Spleen (tissue), 11 donors: ENCODE data around the gene ACTA2. TPM values are rescaled to one million over a fixed set of nuclear protein-coding genes. Genes with fewer than 3 reads are reported as not detected.
A peak's percentile ranks its signal among the peaks of the same experiment; 100 is the strongest.

Experiments
- DNase-seq: peaks from one replicate; pipeline ENCODE4 v3.0.0-alpha.2; 2020
- H3K27ac ChIP-seq, 8 donors: fragments of 200-600 bp; sonication (generic) in 7 of 8; 1 replicate in 4 of 8; 2 replicates in 4 of 8; pipeline versions ENCODE4 v1.5.0 to v1.8.0; 2016 to 2021; ENCODE audit warnings: inconsistent platforms in 4 of 8, mild to moderate bottlenecking in 4 of 8, moderate library complexity in 1 of 8
- H3K27me3 ChIP-seq, 7 donors: fragments of 200-600 bp; sonication (generic) in 6 of 7; replicated peaks in 1 of 7; 1 replicate in 4 of 7; 2 replicates in 3 of 7; pipeline versions ENCODE4 v1.5.0 to v1.8.0; 2016 to 2021; ENCODE audit warnings: inconsistent platforms in 3 of 7, mild to moderate bottlenecking in 1 of 7
- H3K36me3 ChIP-seq, 6 donors: fragments of 200-600 bp; sonication (generic) in 5 of 6; 1 replicate in 4 of 6; 2 replicates in 2 of 6; pipeline versions ENCODE4 v1.5.0 to v1.8.0; 2016 to 2021; ENCODE audit warnings: inconsistent platforms in 2 of 6
- H3K4me1 ChIP-seq, 6 donors: fragments of 200-600 bp; sonication (generic) in 5 of 6; 1 replicate in 3 of 6; 2 replicates in 3 of 6; pipeline versions ENCODE4 v1.5.0 to v1.8.0; 2016 to 2021; ENCODE audit warnings: inconsistent platforms in 3 of 6
- H3K4me3 ChIP-seq, 8 donors: fragments of 200-600 bp; sonication (generic) in 7 of 8; 1 replicate in 4 of 8; 2 replicates in 4 of 8; pipeline versions ENCODE4 v1.5.0 to v1.8.0; 2016 to 2021; ENCODE audit warnings: inconsistent platforms in 4 of 8, mild to moderate bottlenecking in 4 of 8, moderate library complexity in 2 of 8
- H3K9me3 ChIP-seq, 8 donors: fragments of 200-600 bp; sonication (generic) in 7 of 8; 1 replicate in 4 of 8; 2 replicates in 4 of 8; pipeline versions ENCODE4 v1.5.0 to v1.8.0; 2016 to 2021; ENCODE audit warnings: inconsistent platforms in 4 of 8
- POLR2A ChIP-seq, 3 donors: fragments of 450-650 bp; IDR thresholded peaks; one replicate each; pipeline ENCODE4 v1.5.1; 2017; ENCODE audit warnings: antibody characterized with exemption in 3 of 3, mild to moderate bottlenecking in 1 of 3
- POLR2AphosphoS5 ChIP-seq, 3 donors: sonication (generic); formaldehyde crosslinking; IDR thresholded peaks; one replicate each; pipeline ENCODE4 v1.5.1; 2017; ENCODE audit warnings: antibody characterized with exemption in 3 of 3
- WGBS, 5 donors: extraction: QIAGEN DNeasy Blood & Tissue Kit in 3 of 5; methylation state at CpG; one replicate each; pipeline versions ENCODE4 v1.1.5 to v1.1.7; 2013 to 2018; 5-methylcytosine and 5-hydroxymethylcytosine counted together
- intact Hi-C: fragments of 100-400 bp; cut with DNase I; formaldehyde crosslinking; loops from one replicate; pipeline ENCODE4 v1.15.0; 2023; ENCODE audit warnings: low total_unique reads
- polyA plus RNA-seq, 3 donors: library from polyadenylated mRNA; stranded (reverse); fragments of 200-250 nt; gene quantifications; one replicate each; pipeline ENCODE4 v1.2.1, GENCODE V29; 2013
- total RNA-seq, 7 donors: library from RNA; depleted of rRNA in 3 of 7; stranded (reverse); fragments of >200 nt in 3 of 7; fragmentation: NEBNext Ultra II Directional in 4 of 7; extraction: Animal tissue kit (Norgen Biotek cat#: 25700) in 4 of 7; gene quantifications; one replicate each; pipeline versions ENCODE4 v1.1.0 to v1.2.1, GENCODE V29; 2016 to 2021
- TF ChIP-seq, protein P1 (sequence below), 11 experiments: fragments of 200-600 bp in 7 of 11; fragments of 450-650 bp in 4 of 11; sonication (generic) in 4 of 11; IDR thresholded peaks in 8 of 11; conservative IDR thresholded peaks in 3 of 11; 1 replicate in 7 of 11; 2 replicates in 4 of 11; pipeline versions ENCODE4 v1.4.0 to v1.8.0; 2016 to 2021; ENCODE audit warnings: antibody characterized with exemption in 11 of 11, inconsistent platforms in 4 of 11, mild to moderate bottlenecking in 1 of 11
- donor health status: healthy with polysubstance abuse.
- donor health status: DM: no; HTN: no; CAD: no; lungs with moderate emphysema.
- donor health status: DM: no; HTN: no; CAD: no.
- donor health status: Bipolar disorder and iron deficiency.
- donor health status: healthy.
- donor health status: DM: no; HTN: no; CAD: no.
- donor health status: DM: yes; HTN: yes; CAD: no.

Gene ACTA2
- total and polyA plus RNA-seq, 10 donors: 104 to 1,421 (median 233) TPM

GRCh38 chr10:88901984-88902789 lies 50.4 kb downstream of the ACTA2 start:
- no peak for TF ChIP-seq POLR2AphosphoS5 (IDR thresholded peaks at IDR 0.05)
- TF ChIP-seq, protein P1, sequence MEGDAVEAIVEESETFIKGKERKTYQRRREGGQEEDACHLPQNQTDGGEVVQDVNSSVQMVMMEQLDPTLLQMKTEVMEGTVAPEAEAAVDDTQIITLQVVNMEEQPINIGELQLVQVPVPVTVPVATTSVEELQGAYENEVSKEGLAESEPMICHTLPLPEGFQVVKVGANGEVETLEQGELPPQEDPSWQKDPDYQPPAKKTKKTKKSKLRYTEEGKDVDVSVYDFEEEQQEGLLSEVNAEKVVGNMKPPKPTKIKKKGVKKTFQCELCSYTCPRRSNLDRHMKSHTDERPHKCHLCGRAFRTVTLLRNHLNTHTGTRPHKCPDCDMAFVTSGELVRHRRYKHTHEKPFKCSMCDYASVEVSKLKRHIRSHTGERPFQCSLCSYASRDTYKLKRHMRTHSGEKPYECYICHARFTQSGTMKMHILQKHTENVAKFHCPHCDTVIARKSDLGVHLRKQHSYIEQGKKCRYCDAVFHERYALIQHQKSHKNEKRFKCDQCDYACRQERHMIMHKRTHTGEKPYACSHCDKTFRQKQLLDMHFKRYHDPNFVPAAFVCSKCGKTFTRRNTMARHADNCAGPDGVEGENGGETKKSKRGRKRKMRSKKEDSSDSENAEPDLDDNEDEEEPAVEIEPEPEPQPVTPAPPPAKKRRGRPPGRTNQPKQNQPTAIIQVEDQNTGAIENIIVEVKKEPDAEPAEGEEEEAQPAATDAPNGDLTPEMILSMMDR (IDR thresholded peaks at IDR 0.05 in 8 of 11, conservative IDR thresholded peaks at IDR 0.05 in 3 of 11): no peak
- no peak for TF ChIP-seq POLR2A (IDR thresholded peaks at IDR 0.05)
- H3K27ac ChIP-seq: peak overlapping the region in 6 of 8 donors; percentile 37 to 70 (median 66)
- intact Hi-C loops: no loop called here
- no peak for DNase-seq
- no peaks in the 10 kb centered on the region for H3K9me3 ChIP-seq
- H3K4me3 ChIP-seq: no peak overlapping the region
- WGBS, 5 donors: 88 to 90% (median 89%) methylated on average over 11 of the region's 11 CpGs
- H3K36me3 ChIP-seq: peaks cover 0 to 55% (median 27%) of the 10 kb centered on the region in 6 donors
- peaks cover 3 to 56% (median 22%) of the 10 kb centered on the region in 6 donors for H3K4me1 ChIP-seq
- H3K27me3 ChIP-seq: no peaks in the 10 kb centered on the region

GRCh38 chr10:88901206-88901983 lies 51.2 kb downstream of the ACTA2 start:
- peaks cover 0 to 47% (median 22%) of the 10 kb centered on the region in 6 donors for H3K36me3 ChIP-seq
- no peaks in the 10 kb centered on the region for H3K9me3 ChIP-seq
- no peak for DNase-seq
- H3K4me1 ChIP-seq: peaks cover 3 to 64% (median 22%) of the 10 kb centered on the region in 6 donors
- no peak for TF ChIP-seq POLR2AphosphoS5 (IDR thresholded peaks at IDR 0.05)
- TF ChIP-seq POLR2A (IDR thresholded peaks at IDR 0.05): no peak
- TF ChIP-seq, protein P1 (IDR thresholded peaks at IDR 0.05 in 8 of 11, conservative IDR thresholded peaks at IDR 0.05 in 3 of 11): no peak
- 68 to 83% (median 73%) methylated on average over 1 of the region's 1 CpG for WGBS, 5 donors
- H3K27me3 ChIP-seq: no peaks in the 10 kb centered on the region
- H3K4me3 ChIP-seq: no peak overlapping the region
- intact Hi-C loops: no loop called here
- H3K27ac ChIP-seq: peak overlapping the region; percentile 4 to 70 (median 58)

DNA sequence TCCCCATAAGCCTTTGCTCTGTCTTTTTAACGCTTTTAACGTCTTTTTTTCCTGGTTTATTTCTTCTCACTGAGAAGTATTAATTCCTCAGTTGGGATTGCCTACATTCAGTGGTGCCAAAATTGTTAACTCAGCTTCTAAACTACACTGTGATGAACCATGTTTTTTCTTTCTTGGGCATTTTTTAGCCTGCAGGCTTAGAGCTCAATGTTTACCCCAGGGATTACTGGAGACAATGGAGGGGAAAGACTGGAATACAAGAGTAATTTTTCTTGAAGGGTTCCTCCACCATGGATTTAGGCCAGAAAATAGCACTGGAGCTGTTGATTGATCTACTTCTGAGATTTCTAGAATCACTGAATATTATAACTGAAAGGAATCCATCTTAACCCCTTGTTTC lies 52.7 kb downstream of the ACTA2 start:
- peaks cover 0 to 32% (median 14%) of the 10 kb centered on the region in 6 donors for H3K36me3 ChIP-seq
- H3K4me3 ChIP-seq: no peak overlapping the region
- no peaks in the 10 kb centered on the region for H3K9me3 ChIP-seq
- DNase-seq: no peak
- 93 to 97% (median 95%) methylated on average over 2 of the region's 2 CpGs for WGBS, 5 donors
- intact Hi-C loops: no loop called here
- H3K27ac ChIP-seq: peak overlapping the region in 1 of 8 donors; percentile 70
- H3K4me1 ChIP-seq: peaks cover 3 to 70% (median 22%) of the 10 kb centered on the region in 6 donors
- TF ChIP-seq, protein P1 (IDR thresholded peaks at IDR 0.05 in 8 of 11, conservative IDR thresholded peaks at IDR 0.05 in 3 of 11): no peak
- no peak for TF ChIP-seq POLR2A (IDR thresholded peaks at IDR 0.05)
- no peak for TF ChIP-seq POLR2AphosphoS5 (IDR thresholded peaks at IDR 0.05)
- H3K27me3 ChIP-seq: no peaks in the 10 kb centered on the region

DNA sequence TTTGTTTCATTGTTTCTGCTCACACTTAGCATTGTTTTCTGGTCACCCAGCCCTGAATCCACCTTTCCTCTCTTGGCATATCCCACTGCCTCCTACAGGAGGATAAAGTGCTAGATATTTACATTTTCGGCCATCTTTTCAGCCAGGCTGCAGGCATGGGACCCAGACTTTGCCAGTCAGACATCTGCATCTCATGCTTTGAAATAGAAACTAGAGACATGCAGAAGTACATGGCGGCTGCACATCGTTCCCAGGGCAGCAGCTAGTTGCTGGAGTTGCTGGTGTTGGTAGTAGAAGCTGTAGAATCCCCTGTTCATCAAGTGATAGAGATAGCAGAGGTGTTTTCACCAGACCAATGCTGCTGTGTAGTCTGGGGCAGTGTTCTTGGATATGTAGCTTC lies 53.8 kb downstream of the ACTA2 start:
- no peak for DNase-seq
- Histone ChIP-seq H3K27ac (peak overlapping the region in 3 of 8 donors; percentile 21 to 70 (median 35)), H3K4me1 (peaks cover 3 to 81% (median 26%) of the 10 kb centered on the region in 6 donors), H3K9me3 (no peaks in the 10 kb centered on the region), H3K27me3 (no peaks in the 10 kb centered on the region), H3K36me3 (peaks cover 0 to 26% (median 12%) of the 10 kb centered on the region in 6 donors), H3K4me3 (no peak overlapping the region)
- TF ChIP-seq, protein P1 (IDR thresholded peaks at IDR 0.05 in 8 of 11, conservative IDR thresholded peaks at IDR 0.05 in 3 of 11): no peak
- TF ChIP-seq POLR2A (IDR thresholded peaks at IDR 0.05) (no peak), POLR2AphosphoS5 (IDR thresholded peaks at IDR 0.05) (no peak)
- 69 to 89% (median 79%) methylated on average over 3 of the region's 3 CpGs for WGBS, 5 donors
- intact Hi-C loops: no loop called here
